Thyroid gland (tissue), 4 donors: ENCODE measurements around the gene MISP3. TPM values are rescaled to one million over a fixed set of nuclear protein-coding genes. Genes with fewer than 3 reads are reported as not detected.

Experiments
- DNase-seq, 2 donors: peaks; one replicate each; pipeline ENCODE4 v3.0.0-alpha.2; 2019
- H3K27ac ChIP-seq, 3 donors: fragments of 200-600 bp; sonication (generic); 1 replicate in 2 of 3; 2 replicates in 1 of 3; pipeline ENCODE4 v1.5.1; 2016 to 2019; ENCODE audit warnings: mild to moderate bottlenecking in 1 of 3, moderate library complexity in 1 of 3
- H3K27me3 ChIP-seq: fragments of 200-600 bp; sonication (generic); one replicate; pipeline ENCODE4 v1.5.1; 2019
- H3K36me3 ChIP-seq, 2 donors: fragments of 200-600 bp; sonication (generic); one replicate each; pipeline ENCODE4 v1.5.1; 2016 to 2019
- H3K4me1 ChIP-seq, 2 donors: fragments of 200-600 bp; sonication (generic); one replicate each; pipeline ENCODE4 v1.5.1; 2017 to 2019
- H3K4me3 ChIP-seq, 3 donors: fragments of 200-600 bp; sonication (generic); replicated peaks in 1 of 3; 1 replicate in 2 of 3; 2 replicates in 1 of 3; pipeline ENCODE4 v1.5.1; 2016; ENCODE audit warnings: mild to moderate bottlenecking in 1 of 3
- H3K9me3 ChIP-seq: fragments of 200-600 bp; sonication (generic); one replicate; pipeline ENCODE4 v1.5.1; 2017
- POLR2A ChIP-seq, 2 donors: fragments of 450-650 bp; IDR thresholded peaks; one replicate each; pipeline ENCODE4 v1.6.1; 2017; ENCODE audit warnings: antibody characterized with exemption in 2 of 2, mild to moderate bottlenecking in 2 of 2, moderate library complexity in 1 of 2
- WGBS, 2 donors: methylation state at CpG; one replicate each; pipeline ENCODE4 v1.1.5; 2017; 5-methylcytosine and 5-hydroxymethylcytosine counted together
- intact Hi-C: fragments of 100-400 bp; cut with DNase I; formaldehyde crosslinking; loops from one replicate; pipeline ENCODE4 v1.15.1; 2023
- total RNA-seq, 4 donors: library from RNA; depleted of rRNA; stranded (reverse); fragments of >200 nt; gene quantifications; one replicate each; pipeline ENCODE4 v1.2.3, GENCODE V29; 2016
- TF ChIP-seq, protein P1 (sequence below), 6 experiments: fragments of 200-600 bp in 3 of 6; fragments of 450-650 bp in 3 of 6; sonication (generic) in 3 of 6; IDR thresholded peaks; one replicate each; pipeline ENCODE4 v1.5.1; 2016 to 2019; ENCODE audit warnings: antibody characterized with exemption in 6 of 6, mild to moderate bottlenecking in 2 of 6, inconsistent platforms in 1 of 6, moderate library complexity in 1 of 6

The MISP3 gene
- total RNA-seq, 4 donors from 2014 or later = 7.9 to 9.9 (median 9.1) TPM

DNA sequence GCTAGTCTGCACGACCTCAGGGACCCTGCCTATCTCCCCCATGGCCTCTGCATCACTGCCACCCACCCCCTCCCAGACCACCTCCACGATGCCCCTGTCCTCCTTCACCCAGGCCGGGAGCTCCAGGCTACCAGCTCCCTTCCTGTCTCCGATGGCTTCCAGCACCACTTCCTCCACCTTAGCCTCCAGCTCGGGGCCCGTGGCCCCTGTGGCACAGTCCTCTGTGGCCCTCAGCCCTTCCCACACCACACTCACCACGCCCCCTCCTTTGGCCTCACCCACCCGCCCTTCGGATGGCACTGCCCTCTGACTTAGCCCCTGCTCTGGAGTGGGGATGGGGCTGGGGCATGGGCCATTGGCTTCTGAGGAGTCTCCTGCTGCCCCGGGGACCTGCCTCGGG, 17.9 kb upstream of the MISP3 start:
- intact Hi-C loops = no loop called here
- no peaks in the 10 kb centered on the region for H3K36me3 ChIP-seq
- no peaks in the 10 kb centered on the region for H3K27me3 ChIP-seq
- TF ChIP-seq POLR2A (IDR thresholded peaks at IDR 0.05) = no peak
- TF ChIP-seq, protein P1, sequence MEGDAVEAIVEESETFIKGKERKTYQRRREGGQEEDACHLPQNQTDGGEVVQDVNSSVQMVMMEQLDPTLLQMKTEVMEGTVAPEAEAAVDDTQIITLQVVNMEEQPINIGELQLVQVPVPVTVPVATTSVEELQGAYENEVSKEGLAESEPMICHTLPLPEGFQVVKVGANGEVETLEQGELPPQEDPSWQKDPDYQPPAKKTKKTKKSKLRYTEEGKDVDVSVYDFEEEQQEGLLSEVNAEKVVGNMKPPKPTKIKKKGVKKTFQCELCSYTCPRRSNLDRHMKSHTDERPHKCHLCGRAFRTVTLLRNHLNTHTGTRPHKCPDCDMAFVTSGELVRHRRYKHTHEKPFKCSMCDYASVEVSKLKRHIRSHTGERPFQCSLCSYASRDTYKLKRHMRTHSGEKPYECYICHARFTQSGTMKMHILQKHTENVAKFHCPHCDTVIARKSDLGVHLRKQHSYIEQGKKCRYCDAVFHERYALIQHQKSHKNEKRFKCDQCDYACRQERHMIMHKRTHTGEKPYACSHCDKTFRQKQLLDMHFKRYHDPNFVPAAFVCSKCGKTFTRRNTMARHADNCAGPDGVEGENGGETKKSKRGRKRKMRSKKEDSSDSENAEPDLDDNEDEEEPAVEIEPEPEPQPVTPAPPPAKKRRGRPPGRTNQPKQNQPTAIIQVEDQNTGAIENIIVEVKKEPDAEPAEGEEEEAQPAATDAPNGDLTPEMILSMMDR (IDR thresholded peaks at IDR 0.05) = no peak
- WGBS, 2 donors = 68 to 73% methylated on average over 11 of the region's 11 CpGs
- H3K4me1 ChIP-seq = peaks cover 5 to 24% of the 10 kb centered on the region in 2 donors
- no peak overlapping the region for H3K4me3 ChIP-seq
- no peak overlapping the region for H3K27ac ChIP-seq
- H3K9me3 ChIP-seq = no peaks in the 10 kb centered on the region
- DNase-seq = no peak

DNA sequence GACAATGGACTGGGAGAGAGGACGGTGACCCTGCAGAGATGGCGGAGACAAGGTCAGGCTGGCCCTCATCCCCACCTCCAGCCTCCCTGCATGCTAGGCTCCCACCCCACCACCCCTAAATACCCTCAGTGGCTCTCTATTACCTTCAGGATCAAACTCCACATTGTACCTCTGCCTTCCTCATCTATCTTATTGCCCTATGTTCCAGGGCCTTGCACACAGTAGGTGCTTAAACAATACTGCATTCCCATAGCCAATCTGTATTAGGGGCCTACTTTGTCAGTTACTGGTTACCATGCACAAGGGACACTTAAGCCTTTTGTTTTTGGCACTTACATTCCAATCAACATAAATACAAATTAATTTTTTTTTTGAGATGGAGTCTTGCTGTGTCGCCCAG, 17.2 kb upstream of the MISP3 start:
- Histone ChIP-seq H3K4me3 (no peak overlapping the region), H3K27ac (no peak overlapping the region), H3K4me1 (peaks cover 8 to 31% of the 10 kb centered on the region in 2 donors), H3K27me3 (no peaks in the 10 kb centered on the region), H3K9me3 (no peaks in the 10 kb centered on the region), H3K36me3 (no peaks in the 10 kb centered on the region)
- DNase-seq = no peak
- 92 to 98% methylated on average over 3 of the region's 3 CpGs for WGBS, 2 donors
- intact Hi-C loops = no loop called here
- TF ChIP-seq, protein P1 (IDR thresholded peaks at IDR 0.05) = no peak
- TF ChIP-seq POLR2A (IDR thresholded peaks at IDR 0.05) = no peak

DNA sequence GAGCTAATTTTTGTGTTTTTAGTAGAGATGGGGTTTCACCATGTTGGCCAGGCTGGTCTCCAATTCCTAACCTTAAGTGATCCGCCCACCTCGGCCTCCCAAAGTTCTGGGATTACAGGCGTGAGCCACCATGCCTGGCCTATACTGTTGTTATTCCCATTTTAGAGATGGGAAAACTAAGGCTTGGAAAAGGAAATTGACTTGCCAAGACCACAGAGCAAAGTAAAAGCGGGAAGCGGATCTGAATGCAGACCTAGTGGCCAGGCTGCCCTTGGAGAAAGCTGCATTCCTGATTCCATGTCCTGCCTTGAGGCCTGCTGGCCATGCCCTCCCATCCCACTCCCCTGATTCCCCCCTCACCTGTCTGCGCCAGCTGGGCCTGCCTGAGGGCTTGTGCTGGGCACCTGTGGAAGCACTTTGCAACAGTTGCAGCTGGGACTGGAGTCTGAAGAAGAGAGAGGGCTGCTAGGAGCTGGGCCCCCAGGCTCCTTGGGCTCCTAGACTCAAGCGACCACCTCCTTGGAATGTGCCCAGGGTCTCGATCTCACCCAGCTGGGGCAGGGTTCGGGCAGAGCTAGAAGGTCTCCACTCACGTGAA, 16.4 kb upstream of the MISP3 start:
- 95 to 98% methylated on average over 8 to 10 of the region's 10 CpGs for WGBS, 2 donors
- no peak for DNase-seq
- no peak for TF ChIP-seq POLR2A (IDR thresholded peaks at IDR 0.05)
- TF ChIP-seq, protein P1 (IDR thresholded peaks at IDR 0.05) = no peak
- no peaks in the 10 kb centered on the region for H3K27me3 ChIP-seq
- no peaks in the 10 kb centered on the region for H3K9me3 ChIP-seq
- H3K4me3 ChIP-seq = no peak overlapping the region
- no peaks in the 10 kb centered on the region for H3K36me3 ChIP-seq
- H3K27ac ChIP-seq = no peak overlapping the region
- intact Hi-C loops = no loop called here
- peaks cover 10 to 39% of the 10 kb centered on the region in 2 donors for H3K4me1 ChIP-seq

DNA sequence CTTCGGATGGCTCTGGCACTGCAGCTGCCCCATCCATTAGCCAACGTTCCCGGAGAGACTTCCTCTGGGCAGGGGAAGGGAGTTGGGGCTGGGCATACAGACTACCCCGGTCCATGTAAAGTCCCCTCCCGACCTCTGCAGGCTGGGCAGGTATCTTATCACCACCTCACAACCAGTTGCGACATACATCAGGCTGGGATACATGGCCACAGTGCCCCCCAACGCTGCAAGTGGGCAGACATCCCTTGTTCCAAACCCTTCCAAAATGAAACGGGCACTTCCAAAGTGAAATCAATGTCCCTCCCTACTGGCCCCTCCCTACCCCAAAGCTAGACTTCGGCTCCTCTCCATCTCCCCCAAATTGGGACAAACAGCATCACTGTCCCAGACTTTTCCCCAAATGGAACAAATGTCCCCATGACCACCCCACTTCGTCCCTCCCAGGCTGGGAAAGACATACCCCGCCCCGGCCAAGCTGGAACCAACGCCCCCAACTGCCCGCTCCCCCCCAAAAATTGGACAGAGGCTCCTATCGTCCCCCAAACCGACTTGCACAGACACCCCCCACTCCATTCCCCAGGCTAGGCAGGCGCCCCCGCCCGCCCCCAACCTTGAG, 15.7 kb upstream of the MISP3 start:
- Histone ChIP-seq H3K27ac (no peak overlapping the region), H3K27me3 (no peaks in the 10 kb centered on the region), H3K4me3 (peak overlapping the region in 1 of 3 donors; percentile 18), H3K36me3 (no peaks in the 10 kb centered on the region), H3K9me3 (no peaks in the 10 kb centered on the region), H3K4me1 (peaks cover 16 to 45% of the 10 kb centered on the region in 2 donors)
- DNase-seq = no peak
- intact Hi-C loops = no loop called here
- TF ChIP-seq, protein P1 (IDR thresholded peaks at IDR 0.05) = no peak
- no peak for TF ChIP-seq POLR2A (IDR thresholded peaks at IDR 0.05)
- WGBS, 2 donors = 41 to 55% methylated on average over 15 to 19 of the region's 19 CpGs
